HK-2 (cell line): ENCODE measurements around the gene CSTF3.
"Not testable (repeated sequence)": the region's sequence is repeated elsewhere in the genome, so short reads cannot be mapped to it uniquely, and the experiment has no call there.

Experiments used
- DNase-seq: peaks from one replicate; pipeline ENCODE4 v3.0.0-alpha.2; 2018; ENCODE audit not compliant: unreplicated experiment

Gene CSTF3

GRCh38 chr11:33161120-33162005 lies at the start of gene CSTF3:
CSTF3 (minus strand) TSS chr11:33161480; CDS start chr11:33161325, 155 bp downstream.
- peak; percentile 98 for DNase-seq

GRCh38 chr11:33208150-33208549 lies 46.9 kb upstream of the CSTF3 start:
- no peak for DNase-seq

GRCh38 chr11:33207408-33207985 lies 46.2 kb upstream of the CSTF3 start:
- DNase-seq: no peak

- DNase-seq: no peak
These were observed 36.8 kb upstream of the CSTF3 start for GRCh38 chr11:33197915-33198727.

GRCh38 chr11:33195462-33196173 lies 34.3 kb upstream of the CSTF3 start:
- no peak for DNase-seq

GRCh38 chr11:33194455-33194854 lies 33.2 kb upstream of the CSTF3 start:
- DNase-seq: no peak

GRCh38 chr11:33191467-33191866 lies 30.2 kb upstream of the CSTF3 start:
- no peak for DNase-seq

GRCh38 chr11:33187998-33188722 lies 26.9 kb upstream of the CSTF3 start:
- no peak for DNase-seq

GRCh38 chr11:33185756-33186155 lies 24.5 kb upstream of the CSTF3 start:
- DNase-seq: no peak

- no peak for DNase-seq
These were observed 21.1 kb upstream of the CSTF3 start for GRCh38 chr11:33182246-33182878.

- DNase-seq: no peak
These were observed 18.1 kb upstream of the CSTF3 start for GRCh38 chr11:33179348-33179803.

GRCh38 chr11:33178443-33179180 lies 17.3 kb upstream of the CSTF3 start:
- DNase-seq: no peak

GRCh38 chr11:33177676-33178336 lies 16.5 kb upstream of the CSTF3 start:
- no peak for DNase-seq

GRCh38 chr11:33176760-33177159 lies 15.5 kb upstream of the CSTF3 start:
- not testable (repeated sequence) for DNase-seq

GRCh38 chr11:33172996-33173395 lies 11.7 kb upstream of the CSTF3 start:
- DNase-seq: no peak

GRCh38 chr11:33172345-33172744 lies 11.1 kb upstream of the CSTF3 start:
- DNase-seq: no peak

- no peak for DNase-seq
These were observed 10.0 kb upstream of the CSTF3 start for GRCh38 chr11:33171251-33171650.

GRCh38 chr11:33168709-33169200 lies 7.5 kb upstream of the CSTF3 start:
- DNase-seq: no peak

- no peak for DNase-seq
These were observed 1.6 kb upstream of the CSTF3 start for GRCh38 chr11:33162831-33163230.
